HG03565 (cell line): ENCODE data around the gene ST6GALNAC5.
"Not testable (repeated sequence)": the region's sequence is repeated elsewhere in the genome, so short reads cannot be mapped to it uniquely, and the experiment has no call there.

Experiments
- ATAC-seq: cut with Tn5 transposase; IDR thresholded peaks from one replicate; pipeline ENCODE4 v1.9.1; 2021; ENCODE audit warnings: mild to moderate bottlenecking, moderate library complexity; ENCODE audit not compliant: unreplicated experiment

ST6GALNAC5 gene

GRCh38 chr1:76933847-76934815, 66.9 kb downstream of the ST6GALNAC5 start:
- no peak for ATAC-seq

DNA sequence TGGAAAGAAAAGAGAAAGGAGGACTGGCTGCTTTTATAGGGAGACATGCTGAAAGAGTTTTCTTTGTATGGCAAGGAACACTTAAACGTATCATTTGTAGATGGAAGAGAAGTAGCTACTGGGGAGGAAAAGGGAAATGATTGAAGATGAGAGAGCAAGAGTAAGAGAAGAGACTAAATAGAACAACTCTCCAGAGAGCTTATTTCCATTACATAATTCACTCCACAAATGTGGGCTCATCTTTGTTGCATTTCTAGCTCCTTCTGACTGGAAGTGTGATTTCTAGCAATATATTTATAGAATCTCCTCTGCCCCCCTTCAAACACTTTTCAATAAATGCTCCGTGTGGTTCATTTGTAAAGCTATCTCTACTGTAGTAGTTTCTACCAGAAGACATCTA, 71.0 kb downstream of the ST6GALNAC5 start:
- ATAC-seq = no peak

GRCh38 chr1:76939050-76939816, 72.0 kb downstream of the ST6GALNAC5 start:
- ATAC-seq = peak; percentile 75

GRCh38 chr1:76939817-76940216, 72.5 kb downstream of the ST6GALNAC5 start:
- ATAC-seq = no peak

DNA sequence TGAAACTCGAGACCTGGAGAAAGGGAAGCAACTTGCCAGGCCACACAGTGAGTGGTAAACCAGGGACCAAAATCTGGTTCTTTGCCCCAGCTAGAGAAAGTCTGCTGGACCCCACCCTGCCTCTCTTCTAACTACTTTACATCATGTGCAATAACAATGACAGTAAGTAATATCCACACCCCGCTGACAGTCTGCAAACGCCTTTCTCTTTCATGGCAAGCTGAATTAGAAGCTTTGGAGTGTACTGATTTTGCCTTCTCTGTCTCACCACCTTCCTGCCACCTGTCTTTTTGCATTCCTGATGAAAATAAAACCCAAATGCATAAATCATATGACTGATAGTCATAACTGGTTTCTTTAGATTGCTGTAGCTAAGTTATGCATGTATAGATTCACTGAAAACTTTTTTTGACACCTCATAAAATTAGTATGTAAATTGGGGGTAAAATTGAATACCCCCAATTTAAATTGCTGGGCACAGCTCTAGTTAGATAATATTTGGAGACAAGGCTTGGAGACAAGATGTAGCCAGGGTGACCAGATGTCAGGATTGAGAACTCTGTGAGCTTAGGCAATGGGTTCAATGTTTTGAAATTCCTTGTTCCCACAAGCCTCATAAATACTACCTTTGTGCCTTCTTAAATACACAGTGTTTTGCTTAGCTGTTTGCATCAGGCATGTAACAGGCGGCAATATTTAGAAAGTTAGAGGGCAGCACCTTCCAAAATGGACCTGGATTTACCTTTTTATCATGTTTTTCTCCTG, 73.5 kb downstream of the ST6GALNAC5 start:
- ATAC-seq = no peak

DNA sequence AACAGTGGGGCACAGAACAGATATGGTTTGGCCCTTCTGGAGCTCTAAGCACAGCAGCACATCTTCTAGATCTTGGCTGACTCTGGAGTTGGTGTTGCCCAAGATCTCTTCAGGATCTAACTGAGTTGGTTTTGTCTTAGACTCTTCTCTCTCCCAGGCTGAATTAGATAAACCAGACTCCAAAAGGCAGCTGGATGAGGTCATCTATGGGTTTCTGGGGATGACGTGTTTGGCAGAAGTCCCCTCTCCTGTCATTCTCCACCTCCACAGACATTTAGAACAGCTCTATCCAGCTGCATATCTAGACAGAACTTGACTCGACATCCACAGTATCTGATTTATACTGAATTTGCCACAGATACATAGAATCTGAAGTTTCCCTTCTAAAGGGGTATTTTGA, 75.3 kb downstream of the ST6GALNAC5 start:
- no peak for ATAC-seq

DNA sequence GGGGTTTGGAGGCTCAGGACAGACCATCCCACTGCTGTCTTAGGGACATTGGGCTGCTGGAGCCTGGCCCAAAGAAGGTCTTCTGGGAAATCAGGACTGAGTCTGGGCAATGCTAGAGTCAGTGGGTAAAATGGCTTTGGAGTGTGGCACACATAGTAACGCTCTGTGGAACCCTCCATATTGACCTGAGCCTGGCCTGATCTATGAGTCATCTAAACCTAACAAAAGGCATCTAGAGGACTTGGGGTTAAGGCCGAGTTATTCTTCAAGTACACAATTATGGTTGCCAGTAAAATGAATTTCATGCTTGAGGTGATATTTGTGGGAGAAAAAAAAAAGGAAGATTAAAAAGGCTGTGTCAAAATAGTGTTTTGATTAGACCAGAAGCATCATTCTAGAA, 77.7 kb downstream of the ST6GALNAC5 start:
- ATAC-seq = no peak

- ATAC-seq = no peak
Measured at GRCh38 chr1:76948846-76949245, 81.6 kb downstream of the ST6GALNAC5 start.

GRCh38 chr1:76949503-76949902, 82.2 kb downstream of the ST6GALNAC5 start:
- no peak for ATAC-seq

GRCh38 chr1:76950306-76950705, 83.0 kb downstream of the ST6GALNAC5 start:
- no peak for ATAC-seq

GRCh38 chr1:76951153-76951552, 83.9 kb downstream of the ST6GALNAC5 start:
- no peak for ATAC-seq

DNA sequence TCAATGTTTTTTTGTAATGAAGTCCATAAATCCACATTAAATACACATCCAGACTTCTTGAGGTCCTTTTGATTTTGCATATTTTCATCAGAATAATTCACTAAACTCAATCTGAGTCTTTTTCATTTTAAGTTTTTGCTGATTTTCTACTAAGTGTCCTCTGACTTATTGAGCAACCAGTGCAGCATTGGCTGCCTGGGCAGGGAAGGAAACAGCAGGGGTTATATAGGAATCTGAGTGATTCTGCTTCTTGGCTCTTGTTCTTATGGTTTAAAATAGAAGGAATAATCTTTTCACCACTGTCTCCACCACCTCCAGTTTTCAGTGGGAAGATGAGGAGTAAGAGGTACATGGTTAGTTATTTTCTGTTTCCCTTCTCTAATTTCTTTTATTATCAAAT, 88.4 kb downstream of the ST6GALNAC5 start:
- ATAC-seq = no peak

GRCh38 chr1:76957961-76958360, 90.7 kb downstream of the ST6GALNAC5 start:
- no peak for ATAC-seq

- no peak for ATAC-seq
Measured at GRCh38 chr1:76958828-76959227, 91.5 kb downstream of the ST6GALNAC5 start.

DNA sequence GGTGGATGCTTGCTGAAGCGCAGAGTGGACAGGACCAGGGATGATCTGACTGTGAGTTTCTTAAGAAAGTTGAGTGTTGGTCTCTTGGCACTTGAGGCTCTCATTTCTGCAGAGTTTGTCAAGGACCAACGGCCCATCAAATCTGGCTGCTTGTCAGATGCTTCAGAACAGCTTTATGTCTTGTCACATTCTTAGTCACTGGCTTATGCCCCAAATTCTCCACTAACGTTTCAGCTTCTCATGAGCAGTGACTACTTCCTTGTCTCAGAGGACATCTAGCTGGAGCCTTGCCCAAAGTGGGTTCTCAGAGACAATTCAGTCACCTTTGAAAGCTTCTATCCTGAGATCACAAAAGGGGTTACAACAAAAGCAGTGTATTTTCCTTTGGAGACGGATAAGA, 92.3 kb downstream of the ST6GALNAC5 start:
- no peak for ATAC-seq

GRCh38 chr1:76961181-76961819, 94.0 kb downstream of the ST6GALNAC5 start:
- no peak for ATAC-seq

DNA sequence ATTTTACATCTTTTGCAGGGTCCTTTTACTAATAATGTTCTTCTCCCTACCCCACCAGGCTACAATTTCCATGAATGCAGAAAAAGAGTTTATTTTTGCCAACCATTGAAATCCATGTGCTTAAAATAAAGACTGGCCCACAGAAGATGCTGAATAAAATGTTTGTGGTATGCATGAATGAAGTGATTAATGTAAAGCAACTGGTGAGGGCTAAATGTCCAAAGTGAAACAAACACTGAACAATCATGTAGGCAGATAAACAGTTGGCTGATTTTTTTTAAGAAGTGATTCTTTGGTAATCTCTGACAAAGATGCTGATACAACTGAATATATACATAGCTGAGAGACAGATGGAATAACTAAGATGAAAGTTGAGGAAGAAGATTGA, 94.5 kb downstream of the ST6GALNAC5 start:
- ATAC-seq = no peak

DNA sequence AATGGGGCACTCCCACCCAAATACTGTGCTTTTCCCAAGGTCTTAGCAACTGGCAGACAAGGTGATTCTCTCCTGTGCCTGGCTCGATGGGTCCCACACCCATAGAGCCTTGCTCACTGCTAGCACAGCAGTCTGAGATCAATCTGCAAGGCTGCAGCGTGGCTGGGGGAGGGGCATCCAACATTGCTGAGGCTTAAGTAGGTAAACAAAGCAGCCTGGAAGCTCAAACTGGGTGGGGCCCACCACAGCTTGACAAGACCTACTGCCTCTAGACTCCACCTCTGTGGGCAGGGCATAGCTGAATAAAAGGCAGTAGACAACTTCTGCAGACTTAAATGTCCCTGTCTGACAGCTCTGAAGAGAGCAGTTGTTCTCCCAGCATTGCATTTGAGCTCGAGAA, 114.0 kb downstream of the ST6GALNAC5 start:
- ATAC-seq = not testable (repeated sequence)

DNA sequence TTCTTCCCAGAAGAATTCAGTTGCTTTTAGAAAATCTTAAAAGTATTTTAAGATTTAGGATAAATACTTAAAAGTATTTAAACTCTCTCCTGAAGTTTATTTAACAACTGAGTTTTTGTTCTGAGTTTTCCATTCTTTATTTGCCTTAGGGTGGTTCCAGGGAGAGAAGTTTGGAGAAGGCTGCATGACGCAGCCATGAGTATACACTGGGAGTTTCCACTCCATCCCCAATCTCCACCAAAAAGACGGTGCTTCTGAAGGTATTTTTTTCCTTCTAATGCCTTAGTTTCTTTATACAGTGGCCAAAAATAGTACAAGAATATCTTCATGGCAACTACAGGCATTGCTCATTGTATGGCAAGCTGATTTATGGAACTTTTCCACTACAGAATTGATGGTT, 122.7 kb downstream of the ST6GALNAC5 start:
- no peak for ATAC-seq

GRCh38 chr1:76993036-76993435, 125.8 kb downstream of the ST6GALNAC5 start:
- no peak for ATAC-seq
